ENCODE measurements around the gene SH2D5.

DNA sequence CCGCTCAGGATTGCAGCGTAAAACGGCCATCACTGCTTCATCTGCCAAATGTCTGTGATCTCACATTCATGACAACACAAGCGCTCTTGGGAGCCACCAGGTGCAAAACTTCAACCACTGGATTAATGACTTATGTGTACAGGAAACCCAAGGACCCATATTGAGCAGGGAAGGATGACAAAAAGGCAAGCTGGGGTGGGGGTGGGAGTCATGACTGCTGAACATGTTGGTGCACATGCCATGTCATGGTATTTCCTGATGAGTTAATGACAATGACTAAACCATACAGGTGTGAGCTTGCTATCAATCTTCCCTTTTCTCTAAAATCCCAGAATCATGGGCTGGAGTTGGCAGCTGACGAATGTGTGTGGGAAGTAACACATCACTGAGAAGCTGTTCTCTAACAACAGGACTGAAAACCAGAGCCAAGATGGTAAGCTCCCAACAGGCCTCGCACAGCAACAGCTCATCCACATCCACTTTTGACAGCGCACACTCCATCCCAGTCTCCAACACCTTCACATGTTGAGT is 3.1 kb upstream of the SH2D5 start:
- TF ChIP-seq, protein P1, sequence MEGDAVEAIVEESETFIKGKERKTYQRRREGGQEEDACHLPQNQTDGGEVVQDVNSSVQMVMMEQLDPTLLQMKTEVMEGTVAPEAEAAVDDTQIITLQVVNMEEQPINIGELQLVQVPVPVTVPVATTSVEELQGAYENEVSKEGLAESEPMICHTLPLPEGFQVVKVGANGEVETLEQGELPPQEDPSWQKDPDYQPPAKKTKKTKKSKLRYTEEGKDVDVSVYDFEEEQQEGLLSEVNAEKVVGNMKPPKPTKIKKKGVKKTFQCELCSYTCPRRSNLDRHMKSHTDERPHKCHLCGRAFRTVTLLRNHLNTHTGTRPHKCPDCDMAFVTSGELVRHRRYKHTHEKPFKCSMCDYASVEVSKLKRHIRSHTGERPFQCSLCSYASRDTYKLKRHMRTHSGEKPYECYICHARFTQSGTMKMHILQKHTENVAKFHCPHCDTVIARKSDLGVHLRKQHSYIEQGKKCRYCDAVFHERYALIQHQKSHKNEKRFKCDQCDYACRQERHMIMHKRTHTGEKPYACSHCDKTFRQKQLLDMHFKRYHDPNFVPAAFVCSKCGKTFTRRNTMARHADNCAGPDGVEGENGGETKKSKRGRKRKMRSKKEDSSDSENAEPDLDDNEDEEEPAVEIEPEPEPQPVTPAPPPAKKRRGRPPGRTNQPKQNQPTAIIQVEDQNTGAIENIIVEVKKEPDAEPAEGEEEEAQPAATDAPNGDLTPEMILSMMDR (IDR thresholded peaks at IDR 0.05; ENCODE audit: insufficient read depth, low read depth, low read length) = no peak
- no peak for TF ChIP-seq EZH2 (IDR thresholded peaks at IDR 0.05; ENCODE audit: insufficient read depth, low read length)
